GM18858 (cell line): ENCODE results near the gene PALMD.

Experiments used
- ATAC-seq: cut with Tn5 transposase; IDR thresholded peaks from one replicate; pipeline ENCODE4 v1.9.1; 2021; ENCODE audit not compliant: unreplicated experiment

PALMD gene

DNA sequence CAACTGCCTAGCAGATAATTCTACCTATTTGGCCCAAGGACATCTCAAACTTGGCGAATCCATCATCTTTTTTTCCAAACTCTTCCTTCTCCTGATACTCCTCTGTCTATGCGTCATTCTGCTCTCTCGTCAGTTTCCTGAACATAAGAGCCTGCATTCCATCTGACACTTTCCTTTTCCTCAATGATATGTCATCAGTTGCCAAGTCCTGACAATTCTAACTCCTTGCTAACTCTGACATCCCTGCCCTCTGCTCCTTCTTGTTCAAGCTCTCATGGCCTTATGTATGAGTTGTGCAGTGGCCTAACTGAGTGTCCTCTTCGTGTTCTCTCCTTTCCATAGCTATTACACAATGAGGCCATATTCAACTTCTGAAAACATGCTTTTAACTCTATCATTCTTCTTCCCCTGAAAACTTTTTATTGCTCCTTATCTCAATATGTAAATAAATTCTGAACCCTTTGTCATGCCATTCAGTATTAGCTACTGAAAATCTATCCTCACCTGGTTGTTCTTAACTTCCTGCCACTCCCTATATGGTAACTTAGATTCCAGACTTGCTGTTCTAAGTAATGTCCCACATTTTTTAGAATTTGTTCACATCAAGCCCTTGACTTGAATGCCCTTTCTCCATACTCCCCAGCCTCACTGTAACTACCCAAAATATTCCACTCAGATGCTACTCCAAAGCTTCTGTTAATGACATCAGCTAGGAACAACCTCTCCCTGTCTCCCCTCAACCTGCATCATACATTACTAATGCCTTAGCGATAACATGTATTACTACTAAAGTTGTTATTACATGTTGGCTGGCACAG, 11.5 kb downstream of the PALMD start:
- no peak for ATAC-seq

DNA sequence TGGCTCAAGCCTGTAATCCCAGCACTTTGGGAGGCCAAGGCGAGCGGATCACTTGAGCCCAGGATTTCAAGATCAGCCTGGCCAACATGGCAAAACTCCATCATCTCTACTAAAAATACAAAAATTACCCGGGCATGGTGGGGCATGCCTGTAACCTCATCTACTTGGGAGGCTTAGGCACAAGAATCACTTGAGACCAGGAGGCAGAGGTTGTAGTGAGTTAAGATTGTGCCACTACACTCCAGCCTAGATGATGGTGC, 12.0 kb downstream of the PALMD start:
- no peak for ATAC-seq

DNA sequence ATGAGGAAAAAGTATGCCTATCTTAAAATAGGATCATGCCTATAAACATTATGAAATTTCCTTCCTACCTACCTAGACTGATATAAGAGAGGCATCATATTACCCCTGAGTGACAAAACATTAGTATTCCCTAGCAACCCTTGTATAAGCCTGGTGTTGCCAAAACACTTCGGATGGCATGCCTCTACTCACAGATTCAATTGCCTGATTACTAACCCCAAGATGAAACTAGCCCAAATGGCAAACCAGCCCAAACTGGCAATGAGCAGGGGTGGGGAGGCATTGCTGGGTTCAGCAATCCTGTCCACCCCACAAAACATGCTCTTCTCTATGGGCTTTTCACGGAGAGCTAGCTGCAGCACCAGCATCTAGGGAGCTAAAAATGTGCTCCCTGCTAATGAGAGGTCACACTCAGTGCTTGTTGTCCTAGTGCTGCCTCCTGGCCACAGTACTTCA, 13.9 kb downstream of the PALMD start:
- no peak for ATAC-seq

DNA sequence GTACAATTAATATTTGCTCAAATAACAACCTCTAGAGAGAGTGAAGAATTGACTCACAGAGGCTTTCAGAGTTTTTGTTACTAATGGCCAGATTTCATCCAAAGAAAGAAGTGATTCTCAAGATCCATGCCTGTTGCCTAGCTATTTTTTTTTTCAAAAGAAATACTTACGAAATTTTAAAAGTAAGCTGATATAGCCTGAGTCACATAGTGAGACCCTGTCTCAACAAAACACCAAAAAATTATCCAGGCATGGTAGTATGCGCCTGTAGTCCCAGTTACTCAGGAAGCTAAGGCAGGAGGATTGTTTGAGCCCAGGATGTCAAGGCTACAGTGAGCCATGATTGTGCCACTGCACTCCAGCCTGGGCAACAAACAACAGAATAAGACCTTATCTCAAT, 14.6 kb downstream of the PALMD start:
- ATAC-seq: no peak

DNA sequence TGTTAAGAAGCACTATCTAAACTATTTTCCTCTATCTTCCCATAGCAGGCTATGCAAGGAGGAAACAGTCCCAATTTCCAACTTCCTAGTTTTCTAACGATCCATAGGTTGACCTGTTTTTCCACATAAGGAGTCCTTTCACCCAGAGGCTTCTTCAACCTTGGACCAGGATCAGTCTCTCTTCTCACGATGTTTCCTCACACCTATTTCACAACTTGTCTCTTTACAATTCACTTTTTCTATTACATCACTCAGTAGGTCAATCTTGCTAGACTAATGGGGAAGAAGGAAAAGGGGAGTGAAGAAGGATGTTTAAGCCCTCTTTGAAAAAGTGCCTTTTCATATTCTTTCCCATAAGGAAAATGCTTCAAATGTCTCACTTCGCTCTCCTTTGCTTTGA, 15.9 kb downstream of the PALMD start:
- ATAC-seq: no peak

DNA sequence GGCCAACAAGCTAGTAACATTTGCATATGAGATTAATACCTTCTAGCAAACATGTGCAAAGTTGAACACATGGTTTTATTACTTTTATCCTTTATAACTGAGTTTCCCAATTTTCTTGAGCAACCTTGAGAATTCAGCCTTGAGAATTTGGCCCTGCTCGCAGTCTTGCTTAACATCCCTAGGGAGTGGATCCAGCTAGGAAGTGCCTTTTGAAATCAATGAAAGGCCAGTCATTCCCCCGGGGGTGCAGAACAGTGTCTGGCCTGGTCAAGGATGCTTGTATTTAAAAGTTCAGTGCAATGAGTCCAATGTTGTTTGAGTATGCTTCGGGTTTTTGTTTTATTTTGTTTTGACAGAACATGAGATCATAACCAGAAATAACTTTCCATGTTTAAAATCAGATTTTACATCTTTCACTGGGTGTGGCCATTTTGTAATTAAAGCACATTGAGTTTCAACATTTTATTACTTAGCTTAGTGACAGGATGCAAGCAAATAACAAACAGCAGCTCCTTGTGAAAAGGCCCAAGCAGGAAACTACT, 16.7 kb downstream of the PALMD start:
- ATAC-seq: no peak

DNA sequence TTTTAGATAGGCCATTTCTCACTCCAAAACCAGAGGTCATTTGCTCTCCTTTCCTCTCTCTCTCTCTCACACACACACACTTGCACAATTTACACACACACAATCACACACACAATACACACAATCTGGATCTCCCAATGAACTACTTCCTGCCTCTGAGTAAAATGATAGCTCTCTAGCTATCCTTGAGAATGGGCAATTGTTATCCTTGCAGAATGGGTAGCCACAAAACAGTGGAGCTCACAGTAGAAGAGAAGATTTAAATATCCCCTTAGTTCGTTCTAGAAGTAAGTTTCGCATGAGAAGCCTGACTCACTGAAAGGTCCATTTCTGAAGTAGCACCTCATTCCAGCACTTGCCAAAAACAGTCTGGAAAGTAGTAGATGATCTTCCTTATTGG, 17.6 kb downstream of the PALMD start:
- ATAC-seq: no peak

DNA sequence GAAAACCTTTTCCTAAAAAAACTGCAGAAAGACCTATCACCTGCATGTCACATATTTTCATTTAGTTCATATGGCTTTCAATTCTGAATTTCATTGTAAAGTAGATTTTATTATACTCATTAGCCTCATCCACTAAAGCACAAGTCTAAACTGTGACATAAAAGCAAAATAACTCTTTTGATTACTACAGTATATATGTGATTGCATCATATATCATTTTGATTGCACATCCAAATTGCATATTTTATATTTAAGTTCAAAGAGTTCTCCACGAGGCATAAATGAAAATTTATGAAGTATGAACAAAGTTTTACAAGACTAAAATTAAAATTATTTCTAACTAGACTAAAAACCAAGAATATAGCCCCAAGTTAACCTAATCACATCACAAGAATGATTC, 19.3 kb downstream of the PALMD start:
- no peak for ATAC-seq

DNA sequence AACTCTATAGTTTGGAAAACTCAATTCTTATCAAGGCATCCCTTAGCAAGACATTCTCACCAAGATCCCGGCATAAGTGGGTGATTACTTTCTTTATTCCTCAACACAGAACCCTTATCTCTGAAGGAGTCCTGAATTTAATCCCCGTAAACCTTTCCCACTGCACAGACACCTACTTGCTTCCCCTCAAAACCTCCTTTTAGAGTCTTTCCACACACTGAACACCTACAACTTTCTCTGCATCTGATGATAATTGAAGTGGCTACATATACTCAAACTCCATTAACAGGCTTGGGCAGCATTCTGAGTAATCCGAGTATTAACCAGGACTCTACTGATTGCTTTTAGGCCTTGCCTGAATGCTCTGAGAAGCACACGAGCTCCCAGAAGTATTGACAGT, 23.5 kb downstream of the PALMD start:
- ATAC-seq: no peak

DNA sequence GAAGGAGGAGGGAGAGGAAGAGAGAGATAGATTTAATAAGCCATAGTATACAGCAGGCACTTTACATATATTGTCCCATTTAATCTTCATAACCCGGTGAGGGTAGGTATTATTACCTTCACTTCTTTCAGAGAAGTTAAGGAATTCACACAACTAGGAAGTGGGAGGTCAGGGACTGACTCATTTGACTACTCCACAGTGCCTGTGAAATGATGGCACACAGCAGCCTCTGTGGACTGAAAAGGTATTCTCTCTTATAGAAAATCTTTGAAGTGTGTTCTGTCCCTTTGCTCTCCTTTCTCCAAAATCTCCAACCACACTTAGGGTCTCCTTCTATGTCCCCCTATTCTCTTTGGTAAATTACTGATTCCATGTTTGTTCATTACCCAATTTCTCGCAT, 23.9 kb downstream of the PALMD start:
- ATAC-seq: no peak

DNA sequence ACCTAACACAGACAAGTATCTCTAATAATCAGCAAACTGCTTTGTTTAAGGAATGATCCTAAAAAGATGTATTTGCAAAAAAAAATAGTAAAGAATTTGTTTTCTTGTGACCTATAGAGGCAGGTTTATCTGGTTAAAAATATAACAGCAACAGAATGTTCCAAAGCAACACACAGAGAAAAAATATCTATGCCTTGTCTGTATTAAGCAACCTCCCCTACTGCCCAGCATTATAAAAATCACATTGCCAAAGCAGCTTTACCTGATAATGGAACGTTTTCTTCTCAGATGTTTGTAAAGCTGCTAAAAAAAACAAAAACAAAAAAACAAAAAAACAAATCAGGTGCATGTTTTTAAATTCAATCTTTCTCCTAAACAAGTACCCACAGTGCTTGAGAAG, 24.7 kb downstream of the PALMD start:
- ATAC-seq: no peak

DNA sequence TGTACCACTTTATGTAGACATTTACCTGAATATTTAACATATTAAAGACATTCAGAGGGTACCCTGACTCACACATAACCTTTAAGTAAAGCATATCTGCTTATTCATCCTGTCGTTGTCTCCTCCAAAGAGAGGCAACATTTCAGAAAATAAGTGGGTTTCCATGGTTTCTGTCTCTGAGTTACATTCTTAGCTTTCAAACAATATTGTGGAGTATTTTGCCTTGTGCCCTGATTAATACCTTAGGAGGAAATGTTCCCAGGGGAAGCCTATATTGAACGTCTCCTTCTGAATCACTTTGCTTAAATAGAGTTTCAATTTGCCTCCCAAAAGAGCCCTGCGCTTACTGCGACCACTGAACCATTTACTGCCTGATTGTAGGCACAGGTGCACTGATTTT, 26.1 kb downstream of the PALMD start:
- ATAC-seq: no peak

DNA sequence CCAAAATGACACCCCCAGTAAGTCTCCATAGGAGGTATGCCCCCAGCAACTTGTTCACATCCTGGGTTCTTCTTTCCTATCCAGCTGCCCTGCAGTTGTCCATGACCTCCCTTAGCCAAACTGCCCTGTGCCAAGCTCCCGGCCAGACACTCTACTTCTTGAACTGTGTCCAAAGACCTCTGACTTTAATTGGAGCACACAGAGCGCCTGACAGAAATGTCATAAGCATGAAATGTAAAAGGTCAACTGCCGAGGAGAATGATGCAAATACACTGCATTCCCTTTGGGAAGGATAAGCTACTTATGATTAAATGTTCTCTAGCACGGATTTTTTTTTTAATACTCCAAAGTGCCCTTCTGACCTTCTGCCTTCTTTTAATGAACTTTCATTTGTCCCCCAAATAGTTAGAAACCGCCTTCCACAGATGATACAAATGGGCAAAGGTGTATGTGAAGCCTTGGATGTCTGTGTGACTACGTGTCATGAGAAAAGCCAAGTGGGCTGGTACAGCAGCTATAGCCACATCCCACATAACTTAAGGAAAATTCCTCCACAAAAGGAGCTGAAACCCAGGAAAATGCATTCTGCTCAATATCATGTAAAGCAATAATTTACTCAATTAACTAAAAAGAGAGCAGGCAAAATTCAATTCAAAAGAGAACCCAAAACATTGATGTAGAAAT, 26.8 kb downstream of the PALMD start:
- no peak for ATAC-seq

DNA sequence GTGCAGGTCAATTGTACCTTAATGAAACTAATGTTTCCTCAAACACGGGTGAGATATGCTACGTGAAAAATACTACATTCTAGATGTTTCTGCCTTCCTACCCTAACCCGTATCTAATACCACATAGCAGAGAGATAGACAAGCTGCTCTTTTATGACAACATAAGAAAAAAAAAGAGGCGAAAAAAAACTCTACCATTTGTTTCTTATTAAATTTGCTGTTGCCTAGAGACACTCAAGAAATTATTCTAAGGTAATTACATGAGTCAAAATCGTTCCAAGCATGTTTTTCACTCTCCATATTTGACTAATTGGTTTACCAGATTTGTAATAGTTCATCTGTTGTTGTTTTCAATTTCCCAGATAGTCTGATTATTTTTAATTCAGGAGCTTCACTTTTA, 27.4 kb downstream of the PALMD start:
- no peak for ATAC-seq

DNA sequence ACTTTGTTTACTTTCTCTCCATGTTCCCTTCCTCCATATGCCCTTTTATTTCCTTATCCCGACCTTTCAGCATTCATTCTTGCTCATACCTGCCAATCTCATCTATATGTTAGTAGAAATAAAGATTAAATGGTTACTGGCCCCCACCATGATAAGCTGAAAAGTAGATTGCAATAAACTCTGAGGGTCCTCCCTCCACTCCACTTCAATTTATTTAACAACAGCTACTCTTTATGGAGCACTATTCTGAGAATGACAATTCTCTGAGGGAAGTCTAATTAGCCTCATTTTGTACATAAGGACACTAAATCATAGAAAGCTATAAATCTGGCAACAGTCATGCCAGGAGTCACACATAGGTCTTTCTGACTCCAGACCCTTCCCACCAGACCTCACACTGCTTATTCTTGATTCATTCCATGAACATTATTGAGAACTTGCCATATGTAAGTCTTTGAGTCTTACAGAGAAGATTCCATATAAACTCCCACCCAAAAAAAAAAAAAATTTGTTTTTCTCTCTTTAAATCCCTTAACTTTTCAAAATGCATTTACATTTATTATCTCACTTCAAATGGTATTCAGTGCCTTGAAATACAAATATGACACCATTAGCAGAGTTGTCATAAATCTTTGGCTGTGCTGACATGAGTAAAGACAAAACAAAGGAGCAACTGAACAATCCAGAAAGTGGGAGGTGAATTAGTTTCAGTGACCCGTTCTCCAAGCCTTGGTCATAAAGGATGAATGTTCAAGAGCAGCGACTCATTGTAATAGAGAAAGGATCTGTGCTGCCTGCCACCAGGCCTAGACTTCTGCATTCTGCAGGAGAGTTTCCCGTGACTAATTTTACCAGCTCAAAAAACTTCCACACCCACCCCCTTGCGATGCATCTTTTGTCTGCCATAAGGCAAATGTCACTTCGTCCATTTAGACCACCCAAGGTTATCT, 28.5 kb downstream of the PALMD start:
- no peak for ATAC-seq

DNA sequence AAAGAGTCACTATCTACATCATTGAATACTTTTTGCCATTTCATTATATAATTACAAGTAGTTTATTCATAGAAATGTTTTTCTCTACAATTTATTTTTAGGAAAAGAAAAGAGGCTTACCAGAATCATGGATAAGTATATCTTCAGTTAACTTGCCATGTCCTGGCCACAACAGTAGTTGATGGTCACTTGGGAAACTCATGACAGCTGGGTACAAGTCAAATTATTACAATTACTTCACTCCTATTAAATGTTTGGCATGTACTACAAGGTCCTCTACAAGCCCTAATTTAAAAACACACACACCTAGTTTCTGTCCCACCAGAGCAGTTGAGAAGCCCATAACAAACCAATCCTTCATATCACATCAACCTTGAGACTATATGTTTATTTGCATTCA, 29.4 kb downstream of the PALMD start:
- no peak for ATAC-seq

DNA sequence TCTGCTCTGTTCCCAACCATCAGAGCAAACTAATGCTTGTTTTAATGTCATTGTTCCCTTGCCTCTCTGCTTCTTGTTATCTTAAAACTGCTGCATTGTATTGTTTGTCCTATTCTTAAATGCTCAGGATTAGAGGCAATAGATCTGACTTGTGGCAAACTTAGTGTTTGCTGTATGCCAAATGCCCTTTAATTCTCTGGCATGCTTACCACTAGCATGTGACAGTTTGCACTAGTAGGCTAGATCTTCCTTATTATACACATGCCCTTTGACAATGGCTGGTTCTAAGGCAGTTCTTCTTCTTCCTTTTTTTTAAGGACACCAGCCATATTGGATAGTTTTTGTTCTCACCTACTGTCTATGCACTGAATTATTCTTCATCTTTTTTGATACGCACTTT, 30.1 kb downstream of the PALMD start:
- ATAC-seq: no peak

DNA sequence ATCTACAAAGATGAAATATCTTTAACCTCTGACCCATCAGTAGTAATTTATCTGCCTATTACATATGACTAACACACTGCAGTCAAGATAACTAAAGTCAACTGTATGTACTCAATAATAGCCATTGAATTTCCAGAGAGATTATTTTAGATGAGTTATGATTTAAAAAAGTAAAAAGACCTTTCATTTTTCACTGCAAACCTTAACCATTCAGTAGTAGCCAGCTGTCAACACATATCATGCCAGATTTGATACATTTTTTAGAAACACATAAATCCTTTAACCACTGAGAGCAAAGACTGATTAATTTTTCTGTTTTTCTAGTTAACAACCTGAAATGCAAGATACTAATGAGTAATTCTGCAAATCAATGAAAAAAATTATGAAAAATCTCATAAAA, 31.0 kb downstream of the PALMD start:
- ATAC-seq: no peak

DNA sequence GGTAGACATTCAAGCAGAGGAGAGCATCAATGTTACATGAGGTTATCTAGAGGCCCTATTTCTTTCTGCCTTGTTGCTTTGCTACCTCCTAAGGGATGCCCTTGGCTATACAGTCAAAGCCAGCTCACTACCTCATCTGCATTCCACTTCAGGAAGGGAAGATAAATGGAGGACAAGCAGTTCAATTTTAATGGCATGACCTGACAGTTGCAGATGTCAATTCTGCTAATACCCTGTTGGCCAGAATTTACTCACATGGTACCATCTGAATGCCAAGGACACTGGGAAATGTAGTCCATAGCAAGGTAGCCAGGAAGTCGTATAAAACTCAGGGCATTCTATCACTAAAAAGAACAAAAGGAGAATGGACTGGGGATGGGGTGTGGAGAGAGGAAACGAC, 31.5 kb downstream of the PALMD start:
- no peak for ATAC-seq

DNA sequence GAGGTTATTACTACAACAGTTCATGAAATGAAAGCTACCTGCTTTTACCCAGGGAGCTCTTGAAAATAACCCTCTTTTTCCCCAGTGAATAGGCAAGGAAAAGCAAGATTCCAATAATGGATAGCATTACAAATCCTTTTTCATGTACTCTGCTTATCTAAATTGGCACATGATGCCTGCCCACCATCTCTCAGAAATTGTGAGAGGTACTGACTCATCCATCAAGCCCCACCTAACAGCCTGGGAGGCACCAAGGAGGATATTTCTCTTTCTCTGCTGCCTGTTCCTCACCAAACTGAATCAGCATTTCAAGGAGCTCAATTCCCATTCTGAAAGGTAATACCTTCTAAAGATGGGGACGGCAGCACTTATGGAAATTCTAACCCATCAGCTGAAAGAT, 34.4 kb downstream of the PALMD start:
- ATAC-seq: no peak

DNA sequence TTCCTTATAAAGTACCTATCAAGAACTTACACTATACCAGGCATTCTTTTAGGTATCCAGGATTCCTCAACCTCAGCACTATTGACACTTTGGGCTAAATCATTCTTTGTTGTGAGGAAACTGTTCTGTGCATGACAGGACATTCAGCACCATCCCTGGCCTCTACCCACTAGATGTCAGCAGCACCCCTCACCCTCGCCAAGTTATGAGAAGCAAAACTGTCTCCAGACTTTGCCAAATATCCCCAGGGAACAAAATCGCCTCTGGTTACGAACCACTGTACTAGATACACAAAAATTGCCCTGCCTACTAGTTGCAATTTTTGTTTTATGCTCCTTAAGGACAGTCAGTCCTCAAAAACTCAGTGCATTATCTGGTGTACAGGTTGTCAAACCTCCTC, 35.7 kb downstream of the PALMD start:
- no peak for ATAC-seq
